ENCODE results near the gene MAS1L.
"Not testable (repeated sequence)": the region's sequence is repeated elsewhere in the genome, so short reads cannot be mapped to it uniquely, and the experiment has no call there.

The MAS1L gene

GRCh38 chr6:29479560-29479959 lies 8.2 kb downstream of the MAS1L start:
- DNase-seq (ENCODE audit: low read depth in 2 of 2): no peak

GRCh38 chr6:29478740-29479139 lies 9.0 kb downstream of the MAS1L start:
- no peak for DNase-seq (ENCODE audit: low read depth in 2 of 2)

- DNase-seq (ENCODE audit: low read depth in 2 of 2): no peak
Measured at GRCh38 chr6:29477923-29478450, 9.8 kb downstream of the MAS1L start.

DNA sequence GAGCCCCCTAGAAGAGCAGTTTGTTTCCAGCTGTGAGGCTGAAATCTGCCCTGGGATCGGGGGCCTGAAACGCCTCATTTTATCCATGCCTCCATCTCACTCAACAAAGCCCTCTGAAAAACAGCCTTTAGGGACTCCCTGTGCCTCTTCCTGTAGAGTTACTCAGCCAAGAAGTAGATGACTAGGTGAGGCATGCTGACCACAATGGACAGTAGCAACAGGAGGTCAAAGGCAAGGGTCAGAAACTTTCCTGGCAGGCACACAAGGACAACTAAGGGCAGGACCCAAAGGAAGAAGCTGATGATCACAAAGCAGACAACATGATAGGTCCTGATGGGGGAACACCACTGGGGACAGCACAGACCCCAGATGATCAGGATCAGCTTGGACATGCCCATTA lies 12.8 kb downstream of the MAS1L start:
- DNase-seq (ENCODE audit: low read depth in 2 of 2): no peak

GRCh38 chr6:29466241-29466640 lies 21.5 kb downstream of the MAS1L start:
- no peak for DNase-seq (ENCODE audit: low read depth in 2 of 2)

DNA sequence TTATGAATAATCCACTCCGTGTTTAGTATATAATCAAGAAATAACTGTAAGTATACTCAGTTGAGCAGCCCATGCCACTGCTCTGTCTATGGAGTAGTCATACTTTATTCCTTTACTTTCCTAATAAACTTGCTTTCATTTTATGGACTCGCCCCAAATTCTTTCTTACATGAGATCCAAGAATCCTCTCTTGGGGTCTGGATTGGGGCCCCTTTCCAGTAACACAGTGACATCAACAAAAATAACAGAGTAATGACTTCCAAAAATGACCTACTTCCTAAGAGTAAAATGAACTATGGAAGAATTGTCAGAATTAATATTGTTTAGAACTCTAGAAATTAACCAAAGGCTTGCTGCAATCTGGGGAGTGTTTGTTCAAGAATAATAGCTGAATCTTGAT lies 22.0 kb downstream of the MAS1L start:
- DNase-seq (ENCODE audit: low read depth in 2 of 2): no peak

DNA sequence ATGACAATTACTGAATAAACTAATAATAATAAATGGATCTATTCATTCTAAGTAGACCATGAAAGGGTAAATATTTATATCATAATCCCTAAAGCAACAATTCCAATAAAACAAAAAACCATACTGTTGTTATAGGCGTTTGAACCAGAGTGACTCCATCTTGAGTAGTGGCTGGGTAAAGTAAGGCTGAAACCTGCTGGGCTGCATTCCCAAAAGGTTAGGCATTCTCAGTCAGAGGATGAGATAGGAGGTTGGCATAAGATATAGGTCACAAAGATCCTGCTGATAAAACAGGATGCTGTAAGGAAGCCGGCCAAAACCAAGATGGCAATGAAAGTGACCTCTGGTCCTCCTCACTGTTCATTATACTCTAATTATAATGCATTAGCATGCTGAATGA lies 22.5 kb downstream of the MAS1L start:
- DNase-seq (ENCODE audit: low read depth in 2 of 2): no peak

- no peak for DNase-seq (ENCODE audit: low read depth in 2 of 2)
Measured at GRCh38 chr6:29462022-29462421, 25.7 kb downstream of the MAS1L start.

- DNase-seq (ENCODE audit: low read depth in 2 of 2): no peak
Measured at GRCh38 chr6:29461021-29461814, 26.5 kb downstream of the MAS1L start.

- no peak for DNase-seq (ENCODE audit: low read depth in 2 of 2)
Measured at GRCh38 chr6:29456971-29457370, 30.8 kb downstream of the MAS1L start, which contains the start of the genes OR11A1 and OR2H1. OR11A1 (minus strand) TSS chr6:29457071; CDS start chr6:29427641, 29,430 bp downstream. OR2H1 (plus strand) TSS chr6:29457155; CDS start chr6:29461770, 4,615 bp downstream.

GRCh38 chr6:29451471-29452193 lies 36.1 kb downstream of the MAS1L start:
- no peak for DNase-seq (ENCODE audit: low read depth in 2 of 2)

DNA sequence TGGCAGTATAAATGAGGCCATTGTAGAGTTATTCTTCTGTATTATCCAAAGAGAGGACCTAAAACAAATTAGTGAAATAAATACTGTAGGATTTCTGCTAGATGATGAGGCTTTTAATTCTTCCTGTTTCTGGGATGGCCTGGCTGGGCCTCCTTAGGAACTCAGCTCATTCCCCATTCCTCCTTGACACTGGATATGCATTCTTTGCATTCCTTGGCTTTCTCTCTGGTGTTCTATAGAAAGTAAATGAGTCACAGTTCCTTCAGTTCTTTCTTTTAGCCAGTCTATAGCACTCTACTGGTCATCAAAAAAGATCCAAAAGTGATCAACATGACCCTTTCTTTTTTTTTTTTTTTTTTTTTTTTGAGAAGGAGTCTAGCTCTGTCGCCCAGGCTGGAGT lies 40.1 kb downstream of the MAS1L start:
- DNase-seq (ENCODE audit: low read depth in 2 of 2): no peak

- not testable (repeated sequence) for DNase-seq (ENCODE audit: low read depth in 2 of 2)
Measured at GRCh38 chr6:29444031-29444430, 43.7 kb downstream of the MAS1L start.

DNA sequence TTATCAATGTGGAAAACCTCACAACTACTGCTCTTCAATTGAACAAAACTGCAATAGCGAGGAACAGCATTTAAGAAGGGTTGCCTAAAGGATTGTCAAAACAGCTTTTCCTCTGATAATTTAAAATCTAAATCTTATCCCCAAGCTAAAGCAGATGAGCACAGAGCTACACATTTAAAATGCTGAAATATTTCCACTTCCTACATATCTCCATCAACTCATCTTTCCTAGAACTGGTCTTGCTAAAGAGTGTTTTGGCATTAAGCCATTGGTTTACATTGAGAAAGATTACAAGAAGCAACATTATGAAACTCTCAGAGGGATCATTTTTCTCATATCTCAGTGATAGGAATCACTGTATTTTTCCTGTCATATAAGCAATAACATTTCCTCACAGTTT lies 45.0 kb downstream of the MAS1L start:
- DNase-seq (ENCODE audit: low read depth in 2 of 2): no peak

DNA sequence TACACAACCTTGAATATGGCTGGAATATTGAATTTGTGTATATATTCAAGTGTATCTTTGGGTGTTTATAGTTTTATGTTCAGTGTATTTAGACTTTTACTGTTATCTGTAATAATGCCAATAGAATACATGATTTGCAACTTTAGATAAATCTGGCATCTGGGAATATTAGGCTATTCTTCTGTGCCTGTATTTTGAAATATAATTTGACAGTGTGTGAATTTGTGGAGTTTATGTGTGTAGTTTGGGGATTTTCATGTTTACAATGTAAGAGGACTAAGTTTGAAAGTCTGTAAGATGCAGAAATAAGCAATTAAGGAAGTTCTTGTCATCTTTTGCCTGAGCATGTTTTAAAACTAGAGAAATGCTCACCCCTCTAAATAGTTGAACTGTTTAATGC lies 48.8 kb downstream of the MAS1L start, which contains the start of gene OR10C1:
Gene OR10C1 (plus strand): TSS at position 301 of the 400 bp plus-strand sequence. CDS start 710 bp downstream, outside the sequence.
- no peak for DNase-seq (ENCODE audit: low read depth in 2 of 2)

DNA sequence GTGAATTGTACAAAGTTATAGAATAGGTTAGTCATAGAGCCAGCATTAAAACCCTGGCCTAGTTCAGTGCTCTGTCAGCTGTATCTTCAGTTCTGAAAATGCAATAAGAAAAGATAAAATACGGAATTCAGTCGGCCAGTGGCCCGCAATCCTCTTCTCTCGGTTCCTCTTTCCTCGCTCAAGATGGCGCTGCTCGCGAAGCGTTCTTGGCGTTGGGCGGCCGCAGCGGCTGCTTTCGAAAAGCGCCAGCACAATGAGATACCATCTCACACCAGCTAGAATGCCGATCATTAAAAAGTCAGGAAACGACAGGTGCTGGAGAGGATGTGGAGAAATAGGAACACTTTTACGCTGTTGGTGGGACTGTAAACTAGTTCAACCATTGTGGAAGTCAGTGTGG lies 51.0 kb downstream of the MAS1L start:
- DNase-seq (ENCODE audit: low read depth in 2 of 2): not testable (repeated sequence)
